GM12878 (cell line): Measurements from ENCODE around the gene NUDT1.

Experiments used
- BACH1 ChIP-seq: fragments of 450-650 bp; IDR thresholded peaks from 2 replicates; pipeline ENCODE4 v1.6.1; 2017; ENCODE audit warnings: mild to moderate bottlenecking, borderline replicate concordance
- CBX5 ChIP-seq: sonication (generic); IDR thresholded peaks from 2 replicates; pipeline ENCODE4 v1.6.1; 2016; ENCODE audit warnings: low read depth, moderate library complexity, mild to moderate bottlenecking, inconsistent platforms
- CHD1 ChIP-seq: IDR thresholded peaks from 2 replicates; pipeline ENCODE4 v1.6.1; 2012; ENCODE audit warnings: low read depth, low read length, improper control_type of control experiment
- DPF2 ChIP-seq: fragments of 450-650 bp; IDR thresholded peaks from 2 replicates; pipeline ENCODE4 v1.6.1; 2017; ENCODE audit warnings: mild to moderate bottlenecking
- POLR2A ChIP-seq: IDR thresholded peaks from 2 replicates; pipeline ENCODE4 v1.6.1; 2011; ENCODE audit warnings: low read depth, mild to moderate bottlenecking, low read length
- RAD21 ChIP-seq: IDR thresholded peaks from 2 replicates; pipeline ENCODE4 v1.6.1; 2011; ENCODE audit warnings: mild to moderate bottlenecking, low read depth, low read length, moderate library complexity; ENCODE audit not compliant: insufficient read depth
- STAT1 ChIP-seq: fragments of 450-650 bp; conservative IDR thresholded peaks from 2 replicates; pipeline ENCODE4 v1.6.1; 2014; ENCODE audit warnings: antibody characterized with exemption, mild to moderate bottlenecking
- TCF12 ChIP-seq: IDR thresholded peaks from 2 replicates; pipeline ENCODE4 v1.6.1; 2011; ENCODE audit warnings: low read depth, mild to moderate bottlenecking, low read length
- ZBTB33 ChIP-seq: fragments of 450-650 bp; IDR thresholded peaks from 2 replicates; pipeline ENCODE4 v1.6.1; 2017; ENCODE audit warnings: mild to moderate bottlenecking
- TF ChIP-seq, protein P1 (sequence below), 3 experiments: IDR thresholded peaks in 2 of 3; conservative IDR thresholded peaks in 1 of 3; 2 replicates each; pipeline ENCODE4 v1.5.1; 2011; ENCODE audit warnings: low read depth in 3 of 3, low read length in 3 of 3, mild to moderate bottlenecking in 3 of 3, control low read depth in 2 of 3, moderate library complexity in 2 of 3, inconsistent platforms in 1 of 3, mixed read lengths in 1 of 3; ENCODE audit not compliant: control insufficient read depth in 2 of 3, insufficient read depth in 1 of 3; ENCODE audit errors: extremely low read depth in 1 of 3

DNA sequence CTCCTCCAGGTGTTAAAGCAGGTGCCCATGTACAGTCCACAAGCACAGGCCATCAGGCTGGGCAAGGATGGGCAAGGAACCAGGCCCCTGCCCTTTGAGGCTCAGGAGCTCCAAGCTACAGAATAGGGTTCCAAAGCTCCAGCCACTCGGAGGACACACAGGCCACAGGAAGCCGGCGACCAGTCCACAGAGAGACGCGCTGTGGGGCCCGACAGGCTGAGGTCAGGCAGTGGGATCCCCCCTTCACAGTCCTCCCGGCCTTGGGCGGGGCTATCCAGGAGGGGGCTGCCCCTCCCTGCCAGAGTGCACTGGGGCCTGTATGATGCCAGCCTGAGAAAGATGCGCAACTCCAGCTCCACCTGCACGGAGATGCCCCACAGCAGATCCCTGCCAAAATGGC is 43.3 kb upstream of the NUDT1 start:
- TF ChIP-seq CBX5, result no peak
- TF ChIP-seq TCF12, result no peak
- no peak for TF ChIP-seq POLR2A
- TF ChIP-seq, protein P1, sequence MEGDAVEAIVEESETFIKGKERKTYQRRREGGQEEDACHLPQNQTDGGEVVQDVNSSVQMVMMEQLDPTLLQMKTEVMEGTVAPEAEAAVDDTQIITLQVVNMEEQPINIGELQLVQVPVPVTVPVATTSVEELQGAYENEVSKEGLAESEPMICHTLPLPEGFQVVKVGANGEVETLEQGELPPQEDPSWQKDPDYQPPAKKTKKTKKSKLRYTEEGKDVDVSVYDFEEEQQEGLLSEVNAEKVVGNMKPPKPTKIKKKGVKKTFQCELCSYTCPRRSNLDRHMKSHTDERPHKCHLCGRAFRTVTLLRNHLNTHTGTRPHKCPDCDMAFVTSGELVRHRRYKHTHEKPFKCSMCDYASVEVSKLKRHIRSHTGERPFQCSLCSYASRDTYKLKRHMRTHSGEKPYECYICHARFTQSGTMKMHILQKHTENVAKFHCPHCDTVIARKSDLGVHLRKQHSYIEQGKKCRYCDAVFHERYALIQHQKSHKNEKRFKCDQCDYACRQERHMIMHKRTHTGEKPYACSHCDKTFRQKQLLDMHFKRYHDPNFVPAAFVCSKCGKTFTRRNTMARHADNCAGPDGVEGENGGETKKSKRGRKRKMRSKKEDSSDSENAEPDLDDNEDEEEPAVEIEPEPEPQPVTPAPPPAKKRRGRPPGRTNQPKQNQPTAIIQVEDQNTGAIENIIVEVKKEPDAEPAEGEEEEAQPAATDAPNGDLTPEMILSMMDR (IDR thresholded peaks at IDR 0.05 in 2 of 3, conservative IDR thresholded peaks at IDR 0.05 in 1 of 3; ENCODE audit: control insufficient read depth in 2 of 3, extremely low read depth in 1 of 3, insufficient read depth in 1 of 3, low read depth in 3 of 3, low read length in 3 of 3), result no peak
- TF ChIP-seq ZBTB33, result no peak
- TF ChIP-seq CHD1, result no peak
- no peak for TF ChIP-seq STAT1
- TF ChIP-seq BACH1, result no peak
- no peak for TF ChIP-seq RAD21
- no peak for TF ChIP-seq DPF2
